Fibroblast of mammary gland (primary cell): ENCODE data around the gene GRIA1.

Experiments used
- DNase-seq: peaks from one replicate; pipeline ENCODE4 v3.0.0-alpha.2; 2010; ENCODE audit warnings: low read depth
- H3K4me3 ChIP-seq: 2 replicates; pipeline ENCODE4 v1.5.1; 2011; ENCODE audit warnings: low read depth, mild to moderate bottlenecking, low read length, moderate library complexity; ENCODE audit not compliant: control insufficient read depth
- CTCF ChIP-seq: conservative IDR thresholded peaks from 2 replicates; pipeline ENCODE4 v1.5.1; 2011; ENCODE audit warnings: low read depth, low read length, inconsistent platforms; ENCODE audit not compliant: control insufficient read depth, insufficient read depth

Gene GRIA1

GRCh38 chr5:153565822-153566221, 75.4 kb downstream of the GRIA1 start:
- peak; percentile 94 for DNase-seq
- no peak overlapping the region for H3K4me3 ChIP-seq
- TF ChIP-seq CTCF, result no peak

- no peak for TF ChIP-seq CTCF
- no peak for DNase-seq
- no peak overlapping the region for H3K4me3 ChIP-seq
Observed at GRCh38 chr5:153569036-153569435, 78.6 kb downstream of the GRIA1 start.

- DNase-seq, result no peak
- no peak for TF ChIP-seq CTCF
- H3K4me3 ChIP-seq, result no peak overlapping the region
Observed at GRCh38 chr5:153571162-153571561, 80.7 kb downstream of the GRIA1 start.

- no peak for TF ChIP-seq CTCF
- no peak overlapping the region for H3K4me3 ChIP-seq
- DNase-seq, result no peak
Observed at GRCh38 chr5:153572411-153573145, 82.1 kb downstream of the GRIA1 start.

GRCh38 chr5:153573326-153574033, 83.0 kb downstream of the GRIA1 start:
- DNase-seq, result peak; percentile 64
- TF ChIP-seq CTCF, result no peak
- no peak overlapping the region for H3K4me3 ChIP-seq

- no peak overlapping the region for H3K4me3 ChIP-seq
- no peak for TF ChIP-seq CTCF
- peak; percentile 69 for DNase-seq
Observed at GRCh38 chr5:153584126-153584959, 93.9 kb downstream of the GRIA1 start.
